Measurements from ENCODE around the gene GABRA4.

Gene GABRA4

DNA sequence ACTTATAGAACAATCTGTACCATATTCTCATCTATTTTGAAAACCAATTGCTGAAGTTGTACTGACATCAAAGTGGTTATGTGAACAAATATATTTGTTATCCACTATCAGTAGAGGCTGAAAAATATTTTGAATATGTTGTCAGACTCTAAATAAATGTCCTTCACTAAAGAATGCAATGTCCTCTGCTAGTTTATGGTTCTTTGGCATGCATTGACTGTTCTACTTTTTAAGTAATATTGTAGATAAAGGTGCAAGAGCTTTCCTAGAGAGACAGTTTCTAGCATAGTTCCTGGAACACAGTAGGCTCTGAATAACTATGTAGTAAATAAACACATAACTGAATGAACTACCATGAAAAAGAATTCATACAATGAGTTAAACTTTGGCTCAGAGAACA, 66.2 kb downstream of the GABRA4 start:
- no peak for DNase-seq (ENCODE audit: low spot score)

DNA sequence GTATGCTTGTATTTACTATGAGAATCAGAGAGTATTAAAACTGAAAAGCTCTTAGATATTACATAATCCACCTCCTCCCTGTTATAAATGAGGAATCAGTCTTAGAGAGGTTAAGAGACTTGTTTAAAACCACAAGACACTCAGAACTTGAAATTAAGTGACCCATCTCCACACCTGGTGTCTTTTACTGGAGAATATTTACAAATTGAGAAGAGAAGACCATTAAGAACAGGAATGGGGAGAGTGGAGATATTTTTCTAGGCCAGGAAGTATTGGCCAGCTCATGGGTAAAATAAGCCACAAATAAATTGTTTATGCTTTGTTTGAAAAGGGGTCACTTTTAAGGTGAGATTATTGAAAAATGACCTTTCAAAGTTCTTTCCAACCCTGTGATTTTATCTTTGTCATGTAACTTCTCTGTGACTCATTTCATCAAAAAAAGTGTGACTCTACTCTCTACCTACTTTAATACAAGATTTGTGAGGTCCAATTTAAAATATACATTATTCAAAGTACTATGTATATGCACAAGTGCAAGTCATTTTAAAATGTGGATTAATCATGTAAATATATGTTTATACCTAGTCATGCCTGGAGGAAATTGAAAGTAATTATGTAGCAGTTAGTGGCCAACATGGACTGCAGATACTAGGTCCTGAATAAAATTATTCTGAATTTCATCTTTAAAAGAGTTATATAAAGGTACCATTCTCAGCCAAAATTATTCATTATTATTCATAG, 68.4 kb downstream of the GABRA4 start:
- DNase-seq (ENCODE audit: low spot score), result no peak

DNA sequence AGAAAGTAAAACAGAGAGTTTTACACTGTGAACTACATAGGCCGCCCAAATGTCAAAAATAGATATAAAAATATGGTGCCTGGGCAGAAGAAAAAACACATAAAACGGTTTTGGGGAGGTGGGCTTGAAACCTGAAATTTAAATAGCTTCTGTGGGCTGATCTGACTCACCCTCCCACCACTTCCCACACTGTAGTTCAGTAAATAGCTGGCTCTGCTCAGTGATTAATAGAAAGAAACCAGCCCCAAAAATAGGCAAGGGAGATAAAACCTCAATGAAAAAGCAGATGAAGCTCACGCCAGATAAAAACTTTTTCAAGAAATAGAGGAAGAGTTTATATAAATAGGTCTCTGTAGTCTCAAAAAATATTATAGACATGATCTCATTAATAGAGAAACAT, 71.2 kb downstream of the GABRA4 start:
- DNase-seq (ENCODE audit: low spot score), result no peak

GRCh38 chr4:46909078-46909477, 84.3 kb downstream of the GABRA4 start, which contains the start of gene COX7B2:
Gene COX7B2, minus strand, starts transcription at chr4:46909245. Its CDS starts 174,053 bp downstream, at chr4:46735192.
- no peak for DNase-seq (ENCODE audit: low spot score)

- no peak for DNase-seq (ENCODE audit: low spot score)
These were observed 85.2 kb downstream of the GABRA4 start for GRCh38 chr4:46908148-46908547.

DNA sequence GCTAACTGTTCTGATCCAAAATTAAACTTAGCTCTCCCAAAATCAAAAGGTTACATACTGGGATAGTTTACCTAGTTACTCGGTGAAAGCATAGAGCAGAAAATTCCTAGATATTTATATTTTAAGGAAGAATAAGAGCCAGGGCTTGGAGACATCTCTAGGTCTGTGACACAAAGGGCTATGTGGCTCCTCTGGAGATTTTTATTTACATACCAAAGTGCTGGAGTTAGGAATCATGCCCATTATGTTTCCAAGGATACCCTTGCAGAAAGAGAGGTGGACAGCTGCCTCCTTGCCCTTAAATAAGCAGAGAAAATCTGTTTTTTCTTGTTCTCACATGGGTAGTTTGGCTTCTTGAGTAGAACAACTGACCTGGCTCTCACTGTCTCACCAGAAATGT, 93.3 kb downstream of the GABRA4 start:
- DNase-seq (ENCODE audit: low spot score), result no peak

GRCh38 chr4:46894826-46895225, 98.6 kb downstream of the GABRA4 start:
- no peak for DNase-seq (ENCODE audit: low spot score)

DNA sequence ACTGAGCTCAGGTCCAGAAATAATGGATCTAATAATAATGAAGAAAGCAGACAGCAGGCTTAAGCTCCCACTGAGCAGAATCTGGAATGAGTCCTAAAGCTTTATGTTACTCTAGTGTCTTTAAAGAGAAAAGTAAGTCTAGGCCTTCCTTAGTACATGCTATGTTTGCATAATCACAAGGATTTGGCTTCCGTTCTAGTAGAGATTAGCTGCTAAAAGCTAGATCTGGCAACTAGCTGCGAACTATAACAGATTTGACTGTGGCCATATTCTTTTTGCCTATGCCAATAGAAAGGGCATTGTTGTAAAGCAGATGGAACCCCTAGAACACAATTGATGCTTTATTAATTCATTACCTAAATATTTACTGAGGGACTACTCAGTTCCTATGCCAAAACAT, 103.3 kb downstream of the GABRA4 start:
- DNase-seq (ENCODE audit: low spot score), result no peak

- no peak for DNase-seq (ENCODE audit: low spot score)
These were observed 104.0 kb downstream of the GABRA4 start for GRCh38 chr4:46889410-46889809.

DNA sequence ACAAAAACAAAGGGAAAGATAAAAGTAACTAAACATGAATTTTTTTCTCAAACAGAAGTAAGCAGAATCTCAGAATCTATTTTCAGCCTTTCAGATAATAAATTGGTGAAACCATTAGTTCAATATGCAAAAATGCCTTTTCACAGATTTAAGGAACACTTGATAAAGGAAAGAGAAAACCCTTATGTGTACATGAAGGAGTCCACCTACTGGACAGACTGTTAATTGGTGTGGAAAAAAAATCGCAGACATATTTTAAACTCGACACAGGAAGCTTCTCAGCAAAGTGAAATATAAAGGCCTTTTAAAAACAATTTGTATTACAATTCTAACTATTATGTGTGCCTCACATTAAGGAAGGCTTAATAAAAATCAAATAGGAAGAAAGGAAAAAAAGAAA, 106.7 kb downstream of the GABRA4 start:
- no peak for DNase-seq (ENCODE audit: low spot score)

GRCh38 chr4:46878641-46879040, 114.7 kb downstream of the GABRA4 start:
- no peak for DNase-seq (ENCODE audit: low spot score)

GRCh38 chr4:46874811-46875210, 118.6 kb downstream of the GABRA4 start:
- DNase-seq (ENCODE audit: low spot score), result no peak

DNA sequence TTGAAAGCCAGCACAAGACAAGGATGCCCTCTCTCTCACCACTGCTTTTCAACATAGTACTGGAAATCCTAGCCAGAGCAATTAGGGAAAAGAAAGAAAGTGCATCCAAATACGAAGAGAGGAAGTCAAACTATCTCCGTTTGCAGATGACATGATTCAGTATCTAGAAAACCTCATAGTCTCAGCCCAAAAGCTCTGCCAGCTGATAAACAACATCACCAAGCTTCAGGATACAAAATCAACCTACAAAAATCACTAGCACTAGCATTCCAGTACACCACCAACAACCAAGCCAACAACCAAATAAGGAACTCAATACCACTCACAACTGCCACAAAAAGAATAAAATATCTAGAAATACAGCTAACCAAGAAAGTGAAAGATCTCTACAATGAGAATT, 123.0 kb downstream of the GABRA4 start:
- DNase-seq (ENCODE audit: low spot score), result no peak
